ENCODE measurements around the gene PIK3C2A.

- TF ChIP-seq REST (IDR thresholded peaks at IDR 0.05; ENCODE audit: low read depth, low read length) (no peak), CTCF (IDR thresholded peaks at IDR 0.05) (no peak), RAD21 (IDR thresholded peaks at IDR 0.05; ENCODE audit: low read length) (no peak), RXRA (IDR thresholded peaks at IDR 0.05; ENCODE audit: borderline replicate concordance, low read depth) (no peak), SMC3 (IDR thresholded peaks at IDR 0.05; ENCODE audit: low read depth, low read length) (no peak), POLR2AphosphoS5 (IDR thresholded peaks at IDR 0.05; ENCODE audit: low read depth, low read length) (no peak), TCF12 (IDR thresholded peaks at IDR 0.05) (no peak)
Observed at GRCh38 chr11:17179970-17180369, 27.8 kb downstream of the PIK3C2A start.
